Glomerular endothelial cell (primary cell): ENCODE measurements around the gene RALBP1. TPM values are rescaled to one million over a fixed set of nuclear protein-coding genes. Genes with fewer than 3 reads are reported as not detected.

Experiments used
- DNase-seq: peaks from one replicate; pipeline ENCODE4 v3.0.0-alpha.2; 2011; ENCODE audit warnings: low read depth, low spot score; ENCODE audit errors: extremely low read depth
- total RNA-seq: library from RNA; depleted of rRNA; stranded (reverse); fragments of >200 nt; gene quantifications from 2 replicates; pipeline ENCODE4 v1.2.3, GENCODE V29; 2015

RALBP1 gene
- total RNA-seq, 1 donor from 2014 or later: 84.5 TPM

DNA sequence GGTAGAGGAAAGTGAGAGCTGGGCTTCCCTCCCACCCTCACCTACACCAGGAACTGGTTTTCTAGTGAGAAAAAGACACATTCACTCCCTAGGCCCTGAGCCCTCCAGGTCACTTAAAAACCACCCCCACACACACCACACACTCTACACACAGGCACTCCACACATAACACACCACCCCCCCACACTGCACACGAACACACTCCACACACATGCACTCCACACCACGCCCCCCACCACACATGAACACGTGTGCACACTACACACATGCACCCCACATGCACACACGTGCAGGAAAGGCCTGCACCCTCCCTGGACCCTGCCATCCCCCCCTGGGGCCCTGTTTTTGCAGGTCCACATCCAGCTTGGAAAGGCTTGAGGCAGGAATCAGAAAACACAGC is 67.6 kb downstream of the RALBP1 start:
- no peak for DNase-seq

DNA sequence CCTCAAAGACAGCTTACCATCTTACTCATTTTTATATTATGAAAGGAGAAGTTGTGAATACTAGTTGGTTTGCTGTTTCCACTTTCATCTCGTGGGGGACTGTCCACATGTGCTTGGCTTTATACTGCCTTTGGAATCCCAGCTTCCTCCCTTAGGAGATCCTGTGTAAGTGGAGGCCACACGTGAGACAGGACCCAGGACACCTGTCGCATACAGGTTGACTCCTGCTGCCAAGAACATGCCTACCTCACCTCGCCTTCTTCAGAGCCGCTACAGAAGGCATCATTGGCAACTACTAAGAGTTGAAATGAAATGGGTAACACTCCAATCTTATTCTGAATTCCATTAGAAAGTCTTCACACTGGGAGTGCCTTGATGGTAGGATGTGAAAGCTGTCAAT is 69.7 kb downstream of the RALBP1 start:
- no peak for DNase-seq

DNA sequence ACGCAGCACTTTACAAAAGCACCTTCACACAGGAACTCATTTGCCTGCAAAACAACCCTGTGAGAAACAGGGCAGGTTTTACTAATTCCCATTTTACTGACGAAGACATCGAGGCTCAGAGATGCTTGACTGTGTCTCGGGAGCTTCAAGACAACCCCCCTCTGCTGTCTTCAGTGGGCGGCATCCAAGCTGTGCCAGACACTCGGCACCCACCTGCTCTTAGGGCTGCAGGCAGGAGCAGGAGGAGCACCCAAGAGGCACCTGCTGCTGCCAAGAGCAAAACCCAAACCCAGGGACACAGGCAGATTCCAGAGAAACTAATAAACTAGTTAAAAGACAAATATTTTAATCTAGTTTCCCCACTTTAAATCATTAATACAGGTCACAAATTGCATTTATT is 71.2 kb downstream of the RALBP1 start:
- DNase-seq: no peak

DNA sequence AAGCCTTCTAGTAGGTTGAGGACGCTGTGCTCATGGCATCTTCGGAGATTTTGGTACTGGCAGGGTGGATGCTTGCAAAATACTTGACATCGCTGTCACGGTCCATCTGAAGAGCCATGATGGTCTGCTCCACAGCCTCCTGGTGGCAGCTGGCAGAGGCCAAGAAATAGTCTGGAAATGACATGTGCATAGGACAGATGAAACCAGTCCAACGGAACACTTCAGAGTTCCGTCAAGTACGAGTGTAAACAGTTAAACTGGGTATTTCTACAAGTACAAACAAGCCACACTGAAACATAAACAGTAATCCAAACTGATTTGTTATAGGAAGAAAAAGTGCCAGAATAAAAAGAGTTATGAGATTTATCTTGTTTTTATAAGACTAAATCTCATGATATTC is 72.5 kb downstream of the RALBP1 start:
- DNase-seq: no peak

DNA sequence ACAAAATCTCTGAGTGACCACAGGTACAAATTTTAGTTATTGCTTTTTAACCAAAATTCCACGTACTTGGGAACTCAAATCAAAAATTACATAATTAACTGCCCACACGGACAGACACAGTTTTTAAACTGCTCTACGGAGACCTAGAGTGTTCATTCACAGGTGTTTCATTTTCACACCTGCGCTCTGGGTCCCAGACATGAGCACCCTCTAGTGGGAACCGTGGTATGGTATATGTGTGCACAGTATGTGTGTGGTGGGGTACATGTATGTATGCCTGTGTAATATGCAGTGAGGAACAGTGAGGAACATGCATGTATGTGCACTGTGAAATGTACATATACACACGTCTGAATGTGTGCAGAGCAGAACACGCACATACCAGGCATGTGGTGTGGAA is 74.1 kb downstream of the RALBP1 start:
- no peak for DNase-seq

DNA sequence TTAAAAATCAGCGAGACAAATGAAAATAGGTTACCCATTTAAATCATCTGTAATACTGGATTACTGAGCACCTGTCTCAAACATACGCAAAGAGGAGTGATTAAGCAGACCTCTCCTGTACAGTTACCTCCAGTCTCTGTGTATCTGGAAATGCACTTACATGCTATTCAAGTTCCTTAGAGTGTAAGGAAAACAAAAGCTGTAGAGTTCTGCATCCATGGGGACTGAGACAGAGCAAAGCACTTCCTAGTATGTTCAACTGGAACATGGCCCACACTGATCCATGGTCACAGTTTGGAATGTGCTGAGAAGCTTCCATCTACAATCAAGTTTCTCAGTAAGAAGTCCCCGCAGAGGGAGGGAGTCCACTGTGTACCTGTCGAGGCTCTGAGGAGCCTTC is 75.1 kb downstream of the RALBP1 start:
- no peak for DNase-seq

DNA sequence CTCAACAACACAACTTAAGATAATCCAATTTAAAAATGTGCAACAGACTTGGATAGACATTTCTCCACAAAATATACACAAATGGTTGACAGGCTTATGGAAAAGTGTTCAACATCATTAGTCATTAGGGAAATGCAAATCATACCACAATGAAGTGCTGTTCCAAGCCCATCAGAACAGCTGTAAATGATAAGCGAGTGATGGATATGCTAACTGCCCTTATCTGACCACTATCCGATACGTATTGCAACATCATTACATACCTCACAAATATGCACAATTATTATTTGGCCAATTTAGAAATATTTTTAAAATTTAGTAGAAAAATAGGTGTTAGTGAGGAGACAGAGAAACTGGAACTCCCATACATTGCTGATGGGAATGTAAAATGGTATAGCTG is 76.9 kb downstream of the RALBP1 start:
- DNase-seq: no peak

DNA sequence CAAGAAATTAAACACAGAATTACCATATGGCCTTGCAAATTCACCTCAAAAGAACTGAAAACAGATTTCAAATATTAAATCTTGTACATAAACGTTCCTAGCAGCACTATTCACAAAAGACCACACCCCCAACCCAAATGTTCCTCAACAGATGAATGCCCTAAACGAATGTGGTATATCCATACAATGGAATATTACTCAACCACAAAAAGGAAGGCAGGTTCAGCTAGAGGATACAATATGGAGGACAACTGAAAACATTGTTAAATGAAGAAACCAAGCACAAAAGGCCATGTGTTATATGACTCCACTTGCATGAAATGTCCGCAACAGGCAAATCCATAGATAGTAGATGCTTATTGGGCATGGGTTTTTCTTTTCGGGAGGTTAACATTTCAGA is 77.3 kb downstream of the RALBP1 start:
- DNase-seq: no peak

DNA sequence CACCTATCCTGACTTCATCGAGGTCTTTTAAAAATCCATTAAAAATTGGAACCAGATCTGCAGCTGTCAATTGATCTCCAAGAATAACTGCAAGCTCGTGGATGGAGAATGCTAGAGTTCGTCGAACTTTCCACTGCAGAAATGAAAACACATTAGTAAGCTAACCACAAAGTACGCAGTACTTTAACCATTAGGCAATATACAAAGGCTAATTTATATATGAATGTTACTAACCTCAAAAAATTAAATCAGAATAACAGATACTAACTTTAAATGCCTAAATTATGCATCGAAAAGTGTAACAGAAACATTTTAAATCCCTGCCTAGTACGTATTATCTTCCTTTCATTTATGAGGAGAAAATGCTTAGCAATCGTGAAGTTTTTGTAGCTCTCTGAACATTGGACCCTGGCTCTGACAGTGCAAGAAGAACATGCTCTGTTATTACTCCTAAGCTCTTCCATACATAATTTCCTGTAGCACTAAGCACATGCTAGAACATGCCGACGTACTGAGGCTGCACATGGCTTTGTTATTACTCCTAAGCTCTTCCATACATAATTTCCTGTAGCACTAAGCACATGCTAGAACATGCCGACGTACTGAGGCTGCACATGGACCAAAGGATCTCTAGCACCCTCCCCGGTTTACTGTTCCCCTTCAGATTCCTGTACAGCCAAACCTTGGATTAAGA is 82.1 kb downstream of the RALBP1 start:
- no peak for DNase-seq

DNA sequence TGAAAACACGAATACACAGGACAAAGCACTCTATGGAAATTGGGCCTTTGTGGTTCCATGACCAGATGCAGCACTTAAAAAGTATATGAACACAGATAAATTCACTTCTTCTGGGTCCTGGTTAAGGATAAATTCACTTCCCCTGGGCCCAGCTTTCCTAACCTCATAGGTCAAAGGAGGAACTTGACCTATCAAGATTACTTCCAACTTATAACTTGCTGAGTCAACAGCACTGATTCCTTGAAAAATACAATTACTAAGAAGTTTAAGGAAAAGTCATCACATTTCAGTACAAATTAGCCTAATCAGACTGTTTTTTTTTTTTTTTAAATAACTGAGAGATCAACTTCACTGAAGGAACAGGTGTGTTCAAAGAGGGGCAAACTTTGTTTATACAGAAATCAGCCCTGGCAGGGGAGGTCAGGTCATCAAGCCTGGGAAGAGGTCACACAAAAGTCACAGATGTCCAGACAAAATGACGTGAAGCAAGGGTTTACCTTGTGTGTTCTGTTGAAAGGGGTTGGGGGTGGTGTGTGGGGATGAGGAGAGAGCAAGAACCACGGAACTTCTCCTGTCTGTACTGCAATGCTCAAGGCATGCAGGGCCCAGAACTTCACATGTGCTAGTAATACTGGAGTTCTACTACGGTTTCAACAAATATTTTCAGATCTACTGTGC is 83.2 kb downstream of the RALBP1 start:
- DNase-seq: no peak

DNA sequence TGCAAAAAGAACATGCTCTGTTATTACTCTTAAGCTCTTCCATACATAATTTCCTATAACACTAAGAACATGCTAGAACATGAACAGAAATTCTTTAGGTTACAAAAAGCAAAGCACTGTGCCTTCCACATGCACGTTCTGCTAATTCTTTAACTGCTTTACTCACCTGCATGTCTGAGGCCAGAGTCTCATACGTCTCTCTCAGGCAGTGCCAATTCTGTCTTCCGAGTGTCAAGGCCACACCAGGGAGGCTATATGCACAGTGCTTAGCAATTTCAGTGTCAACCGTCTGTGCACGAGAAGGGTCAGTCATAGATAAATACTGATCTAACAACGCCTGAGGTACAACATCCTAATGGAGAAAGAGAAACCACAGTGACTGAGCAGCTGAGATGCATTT is 83.9 kb downstream of the RALBP1 start:
- DNase-seq: no peak

DNA sequence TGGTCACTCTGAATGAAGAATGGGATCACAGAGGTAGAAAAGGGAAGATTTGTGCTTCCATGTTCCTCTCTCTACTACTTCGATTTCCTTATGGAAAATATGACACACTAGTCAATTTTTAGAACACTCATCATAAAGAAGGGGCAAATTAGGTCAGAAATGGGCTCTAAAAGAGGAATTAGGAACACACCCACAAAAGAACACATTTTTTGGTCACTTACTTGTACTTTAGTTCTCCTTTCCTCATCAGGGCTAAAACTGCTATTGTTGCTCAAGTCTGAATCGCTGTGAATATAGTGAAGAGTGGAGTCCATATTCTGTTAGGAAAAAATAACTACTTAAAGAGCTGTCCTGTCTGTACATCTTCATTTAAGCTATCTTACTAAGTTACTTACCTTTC is 86.4 kb downstream of the RALBP1 start:
- DNase-seq: no peak

DNA sequence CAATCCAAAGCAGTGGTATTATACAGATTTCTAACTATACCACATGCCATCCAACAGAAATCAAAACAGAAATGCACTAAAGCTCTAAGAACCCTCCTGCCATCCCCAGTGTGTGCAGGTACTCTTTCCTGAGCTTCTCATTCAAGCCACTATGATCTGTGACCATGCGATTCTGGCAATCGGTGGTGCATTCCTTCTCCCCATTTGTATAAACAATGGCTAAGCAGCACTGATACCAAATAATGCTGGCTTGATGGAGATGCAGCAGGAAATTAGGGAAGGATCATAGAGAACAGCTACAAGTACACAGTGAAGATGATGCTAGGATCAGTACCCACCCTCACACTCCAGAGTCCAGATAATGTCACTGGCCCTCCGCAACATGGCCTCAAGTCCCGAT is 87.3 kb downstream of the RALBP1 start:
- no peak for DNase-seq

DNA sequence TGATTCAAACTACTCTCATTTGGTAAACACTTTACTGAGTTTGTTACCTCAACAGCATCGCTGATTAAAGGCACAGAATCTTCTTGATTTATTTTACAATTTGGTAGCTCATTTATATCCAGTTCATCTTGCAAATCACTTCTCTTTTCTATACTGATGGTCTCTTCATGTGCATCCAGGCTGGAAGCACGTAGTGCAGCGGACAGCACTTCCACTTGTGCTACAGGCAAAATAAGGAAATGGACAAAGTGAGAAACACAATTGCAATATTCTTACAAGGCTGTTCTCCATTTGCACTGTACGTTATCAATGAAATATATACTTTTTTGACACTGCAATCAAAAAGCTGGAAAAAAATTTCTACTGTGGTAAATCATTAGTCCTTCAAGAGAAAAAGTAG is 88.0 kb downstream of the RALBP1 start:
- no peak for DNase-seq

DNA sequence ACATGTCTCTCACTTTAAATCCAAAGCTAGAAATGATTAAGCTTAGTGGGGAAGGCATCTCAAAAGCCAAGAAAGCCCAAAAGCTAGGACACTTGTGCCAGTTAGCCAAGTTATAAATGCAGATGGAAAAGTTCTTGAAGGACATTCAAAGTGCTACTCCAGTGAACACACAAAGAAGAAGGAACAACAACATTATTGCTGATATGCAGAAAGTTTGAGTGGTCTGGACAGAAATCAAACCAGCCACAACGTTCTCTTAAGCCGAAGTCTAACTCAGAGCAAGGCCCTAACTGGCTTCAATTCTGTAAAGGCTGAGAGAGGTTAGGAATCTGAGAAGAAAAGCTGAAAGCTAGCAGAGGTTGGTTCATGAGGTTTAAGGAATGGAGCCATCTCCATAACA is 90.1 kb downstream of the RALBP1 start:
- DNase-seq: no peak

DNA sequence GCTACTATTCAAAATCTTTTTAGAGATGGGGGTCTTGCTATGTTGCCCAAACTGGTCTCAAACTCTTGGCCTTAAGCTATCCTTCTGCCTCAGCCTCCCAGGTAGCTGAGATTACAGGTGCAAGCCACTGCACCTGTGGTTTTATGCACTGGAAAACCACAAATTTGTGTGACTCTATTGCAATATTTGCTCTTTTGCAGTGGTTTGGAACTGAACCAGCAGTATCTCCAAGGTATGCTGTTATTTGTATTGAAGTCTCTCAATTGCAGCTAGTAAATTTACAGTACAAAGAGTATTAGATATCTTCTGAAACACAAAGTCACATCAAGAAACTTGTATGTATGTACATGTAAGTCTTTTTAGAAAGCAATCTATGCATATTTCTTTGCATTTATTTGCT is 92.9 kb downstream of the RALBP1 start:
- no peak for DNase-seq

DNA sequence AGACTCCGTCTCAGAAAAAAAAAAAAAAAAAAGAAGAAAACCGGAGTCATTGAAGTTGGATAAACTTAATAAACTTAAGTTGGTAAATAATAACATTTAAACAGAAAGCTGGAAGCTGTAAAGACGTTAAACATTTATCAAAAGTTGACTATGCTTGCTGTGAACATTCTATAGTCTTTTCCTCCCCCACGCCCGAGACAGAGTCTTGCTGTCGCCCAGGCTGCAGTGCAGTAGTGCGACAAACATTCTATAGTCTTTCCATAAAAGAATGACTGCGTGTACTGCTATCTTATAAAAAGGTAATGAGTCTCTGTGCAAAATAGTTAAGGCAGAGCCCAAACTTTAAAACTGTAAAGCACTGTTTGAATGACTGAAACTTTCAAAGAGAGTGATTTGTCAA is 93.9 kb downstream of the RALBP1 start:
- no peak for DNase-seq

DNA sequence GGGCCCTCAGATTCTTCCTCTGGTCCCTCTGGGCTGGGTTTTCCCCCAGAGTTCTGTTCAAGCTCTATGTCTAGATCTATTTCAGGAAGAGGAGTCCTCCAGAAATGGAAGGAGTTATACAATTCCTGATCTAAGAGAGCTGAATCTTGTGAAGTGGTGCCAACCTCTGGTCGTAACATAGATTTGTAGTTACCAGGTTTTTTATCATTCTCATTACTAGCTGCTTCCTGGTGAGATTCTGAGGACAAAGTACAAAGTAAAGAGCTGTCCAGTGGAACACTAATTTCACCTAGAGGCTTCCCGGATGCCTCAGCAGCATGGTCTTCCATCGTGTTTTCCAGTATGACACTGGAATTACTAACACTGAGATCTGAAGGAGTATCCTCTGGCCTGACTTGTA is 94.9 kb downstream of the RALBP1 start:
- DNase-seq: no peak

DNA sequence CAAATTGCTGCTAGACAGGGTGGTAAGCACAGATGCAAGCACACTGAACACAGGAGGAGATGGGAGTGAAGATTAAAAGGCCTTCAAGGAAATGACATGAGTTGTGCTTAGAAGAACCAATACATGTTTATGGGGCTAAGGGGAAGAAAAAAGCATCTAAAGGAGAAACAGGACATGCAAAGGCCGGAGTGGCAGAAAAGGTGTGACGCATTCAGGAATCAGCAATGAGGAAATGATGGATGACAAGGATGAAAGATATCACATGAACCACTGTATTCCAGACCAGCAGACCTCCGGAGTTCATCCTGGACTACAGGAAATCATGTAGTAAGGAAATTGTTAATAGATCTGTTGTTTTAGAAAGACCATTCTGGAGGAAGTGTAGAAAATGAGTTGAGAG is 96.2 kb downstream of the RALBP1 start:
- peak; percentile 81 for DNase-seq

DNA sequence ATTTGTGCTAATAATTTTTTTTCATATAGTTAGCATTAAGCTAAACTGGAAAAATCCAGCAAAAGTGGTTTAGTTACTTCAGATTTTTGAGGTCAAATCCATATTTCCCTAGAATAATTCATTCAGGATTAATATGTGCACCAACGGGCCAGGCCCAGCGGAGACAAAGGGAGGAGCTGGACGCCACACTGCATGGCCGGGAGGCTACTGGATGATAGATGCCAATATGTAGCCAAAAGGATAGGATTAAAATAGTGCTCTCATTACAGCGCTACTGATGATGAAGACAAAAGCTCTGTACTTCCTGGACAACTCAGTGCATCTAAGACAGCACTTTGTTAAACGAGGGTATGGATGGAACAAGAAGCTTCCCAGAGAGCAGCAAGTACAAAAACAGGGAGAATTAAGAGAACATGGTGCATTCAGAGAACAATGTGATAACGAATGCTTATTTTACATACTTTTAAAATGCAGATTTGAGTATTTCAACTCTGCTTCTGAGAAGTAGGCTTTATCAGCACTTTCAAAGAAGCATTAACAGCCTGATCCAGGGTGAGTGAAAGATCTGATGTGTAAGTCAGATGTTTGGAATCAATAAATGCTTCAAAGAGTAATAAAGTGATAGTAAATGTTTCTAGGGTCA is 99.3 kb downstream of the RALBP1 start:
- DNase-seq: no peak

DNA sequence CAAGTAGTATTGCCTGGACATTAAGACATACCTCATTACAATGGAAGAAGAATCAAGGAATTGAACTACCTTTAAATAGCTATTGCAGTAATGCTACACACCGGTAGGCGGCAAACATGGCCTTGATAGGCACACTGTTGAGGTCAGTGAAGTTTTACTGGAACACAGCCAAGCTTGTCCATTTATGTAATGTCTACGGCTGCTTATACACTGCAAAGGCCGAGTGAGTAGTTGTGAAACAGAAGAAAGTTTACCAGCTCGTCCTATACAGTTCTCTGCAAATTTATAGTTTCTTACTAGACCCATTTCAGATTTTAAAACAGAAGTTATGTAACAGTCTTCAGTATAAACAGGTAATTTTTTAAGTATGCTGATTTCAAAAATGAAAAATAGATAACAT is 100.2 kb downstream of the RALBP1 start:
- DNase-seq: peak; percentile 99

DNA sequence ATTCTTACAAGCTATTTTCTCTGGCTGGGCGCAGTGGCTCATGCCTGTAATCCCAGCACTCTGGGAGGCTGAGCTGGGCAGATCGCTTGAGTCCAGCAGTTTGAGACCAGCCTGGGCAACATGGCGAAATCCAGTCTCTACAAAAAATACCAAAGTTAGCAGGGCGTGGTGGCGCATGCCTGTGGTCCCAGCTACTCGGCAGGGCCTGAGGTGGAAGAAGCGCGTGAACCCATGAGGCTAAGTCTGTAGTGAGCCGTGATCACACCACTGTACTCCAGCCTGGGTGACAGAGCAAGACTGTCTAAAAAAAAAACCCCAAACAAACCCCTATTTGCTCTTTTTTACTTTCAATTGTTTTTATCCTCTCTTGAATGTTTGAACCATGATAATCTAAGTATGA is 102.0 kb downstream of the RALBP1 start:
- DNase-seq: no peak
